HEK293T (cell line): ENCODE data around the gene HS3ST4.

ENCODE experiments used
- BHLHE40 ChIP-seq: fragments of 450-650 bp; IDR thresholded peaks from 2 replicates; pipeline ENCODE4 v1.6.1; 2016; ENCODE audit warnings: mild to moderate bottlenecking, moderate library complexity, borderline replicate concordance
- CTBP1 ChIP-seq: fragments of 450-650 bp; IDR thresholded peaks from 2 replicates; pipeline ENCODE4 v1.6.1; 2016; ENCODE audit warnings: borderline replicate concordance
- ELF4 ChIP-seq: fragments of 450-650 bp; IDR thresholded peaks from 2 replicates; pipeline ENCODE4 v1.6.1; 2017; ENCODE audit warnings: antibody characterized with exemption
- HDGF ChIP-seq: fragments of 450-650 bp; IDR thresholded peaks from 2 replicates; pipeline ENCODE4 v1.6.1; 2017; ENCODE audit warnings: antibody characterized with exemption, borderline replicate concordance
- LEF1 ChIP-seq: fragments of 450-650 bp; IDR thresholded peaks from 2 replicates; pipeline ENCODE4 v1.6.1; 2017; ENCODE audit warnings: mild to moderate bottlenecking, borderline replicate concordance
- SP1 ChIP-seq: fragments of 450-650 bp; IDR thresholded peaks from 2 replicates; pipeline ENCODE4 v1.6.1; 2017
- SUZ12 ChIP-seq: fragments of 450-650 bp; IDR thresholded peaks from 2 replicates; pipeline ENCODE4 v1.6.1; 2016; ENCODE audit warnings: mild to moderate bottlenecking
- TARDBP ChIP-seq: fragments of 450-650 bp; IDR thresholded peaks from 2 replicates; pipeline ENCODE4 v1.6.1; 2016

- TF ChIP-seq BHLHE40 = no peak
- TF ChIP-seq SP1 = no peak
- TF ChIP-seq HDGF = no peak
- no peak for TF ChIP-seq CTBP1
- TF ChIP-seq TARDBP = no peak
- no peak for TF ChIP-seq ELF4
- no peak for TF ChIP-seq LEF1
- no peak for TF ChIP-seq SUZ12
Observed at GRCh38 chr16:25707553-25707952, 15.8 kb downstream of the HS3ST4 start.
